Fibroblast of the aortic adventitia (primary cell): ENCODE measurements around the gene GNB1. TPM values are rescaled to one million over a fixed set of nuclear protein-coding genes. Genes with fewer than 3 reads are reported as not detected.

Source experiments
- DNase-seq: peaks from one replicate; pipeline ENCODE4 v3.0.0-alpha.2; 2010; ENCODE audit warnings: low read depth
- H3K4me3 ChIP-seq: 2 replicates; pipeline ENCODE4 v1.5.1; 2011; ENCODE audit warnings: low read depth, mild to moderate bottlenecking, control low read depth, low read length, moderate library complexity
- total RNA-seq: library from RNA; depleted of rRNA; stranded (reverse); fragments of >200 nt; gene quantifications from 2 replicates; pipeline ENCODE4 v1.2.3, GENCODE V29; 2012; ENCODE audit warnings: low replicate concordance
- TF ChIP-seq, protein P1 (sequence below): IDR thresholded peaks from 2 replicates; pipeline ENCODE4 v1.5.1; 2011; ENCODE audit warnings: mild to moderate bottlenecking, low read length, control low read depth, inconsistent platforms; ENCODE audit not compliant: insufficient read depth

The GNB1 gene
- total RNA-seq, 1 donor, result 108 TPM

DNA sequence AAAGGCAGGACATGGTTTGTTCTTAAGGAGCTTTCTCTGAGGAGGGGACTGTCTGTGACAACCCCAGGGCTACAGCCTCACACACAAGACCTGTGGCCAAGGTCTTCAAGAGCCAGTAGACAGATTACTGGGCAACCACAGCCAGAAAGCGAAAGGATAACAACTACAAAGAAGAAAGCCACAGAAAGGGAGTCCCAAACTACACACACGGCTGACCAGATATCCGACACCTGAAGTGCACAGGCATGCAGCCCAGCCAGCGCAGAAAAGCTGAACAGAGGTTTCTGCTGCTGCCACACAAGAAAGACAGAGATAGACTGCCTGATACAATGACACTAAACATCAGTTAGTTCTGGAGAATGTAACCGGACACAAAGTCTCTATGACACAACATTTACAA lies 91.2 kb downstream of the GNB1 start:
- H3K4me3 ChIP-seq, result no peak overlapping the region
- no peak for DNase-seq

DNA sequence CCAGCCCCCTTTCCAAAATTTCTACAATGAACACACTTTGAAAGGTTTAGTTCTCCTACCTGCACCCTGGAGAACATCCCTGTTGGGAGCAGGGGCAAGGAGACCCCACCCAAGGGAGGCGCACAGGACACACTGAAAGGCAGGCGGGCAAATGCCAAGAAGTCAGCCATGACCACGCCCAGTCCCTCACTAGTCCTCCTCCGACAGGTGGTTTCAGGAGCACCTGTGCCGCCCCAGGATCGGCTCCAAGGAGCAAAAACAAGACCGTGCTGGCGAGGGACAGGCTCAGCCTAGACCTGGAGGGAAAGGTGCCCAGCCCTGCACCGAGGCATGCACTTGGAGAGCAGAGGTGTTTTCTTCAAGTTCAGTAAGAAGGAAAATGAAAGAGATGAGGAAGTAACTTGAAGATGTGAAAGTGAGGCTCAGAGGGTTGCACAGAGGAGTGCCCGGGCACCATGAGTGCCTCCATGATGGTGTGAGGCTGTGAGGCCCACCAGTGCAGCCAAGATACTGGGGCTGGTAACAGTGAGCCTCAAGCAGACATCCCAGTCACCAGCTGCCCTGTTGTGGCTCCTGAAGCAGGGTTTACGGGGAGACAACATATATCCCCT lies 93.1 kb downstream of the GNB1 start:
- H3K4me3 ChIP-seq, result no peak overlapping the region
- TF ChIP-seq, protein P1, sequence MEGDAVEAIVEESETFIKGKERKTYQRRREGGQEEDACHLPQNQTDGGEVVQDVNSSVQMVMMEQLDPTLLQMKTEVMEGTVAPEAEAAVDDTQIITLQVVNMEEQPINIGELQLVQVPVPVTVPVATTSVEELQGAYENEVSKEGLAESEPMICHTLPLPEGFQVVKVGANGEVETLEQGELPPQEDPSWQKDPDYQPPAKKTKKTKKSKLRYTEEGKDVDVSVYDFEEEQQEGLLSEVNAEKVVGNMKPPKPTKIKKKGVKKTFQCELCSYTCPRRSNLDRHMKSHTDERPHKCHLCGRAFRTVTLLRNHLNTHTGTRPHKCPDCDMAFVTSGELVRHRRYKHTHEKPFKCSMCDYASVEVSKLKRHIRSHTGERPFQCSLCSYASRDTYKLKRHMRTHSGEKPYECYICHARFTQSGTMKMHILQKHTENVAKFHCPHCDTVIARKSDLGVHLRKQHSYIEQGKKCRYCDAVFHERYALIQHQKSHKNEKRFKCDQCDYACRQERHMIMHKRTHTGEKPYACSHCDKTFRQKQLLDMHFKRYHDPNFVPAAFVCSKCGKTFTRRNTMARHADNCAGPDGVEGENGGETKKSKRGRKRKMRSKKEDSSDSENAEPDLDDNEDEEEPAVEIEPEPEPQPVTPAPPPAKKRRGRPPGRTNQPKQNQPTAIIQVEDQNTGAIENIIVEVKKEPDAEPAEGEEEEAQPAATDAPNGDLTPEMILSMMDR, result no peak
- no peak for DNase-seq

More for the DNA sequence above, 91.2 kb downstream of the GNB1 start:
- TF ChIP-seq, protein P1, result no peak

DNA sequence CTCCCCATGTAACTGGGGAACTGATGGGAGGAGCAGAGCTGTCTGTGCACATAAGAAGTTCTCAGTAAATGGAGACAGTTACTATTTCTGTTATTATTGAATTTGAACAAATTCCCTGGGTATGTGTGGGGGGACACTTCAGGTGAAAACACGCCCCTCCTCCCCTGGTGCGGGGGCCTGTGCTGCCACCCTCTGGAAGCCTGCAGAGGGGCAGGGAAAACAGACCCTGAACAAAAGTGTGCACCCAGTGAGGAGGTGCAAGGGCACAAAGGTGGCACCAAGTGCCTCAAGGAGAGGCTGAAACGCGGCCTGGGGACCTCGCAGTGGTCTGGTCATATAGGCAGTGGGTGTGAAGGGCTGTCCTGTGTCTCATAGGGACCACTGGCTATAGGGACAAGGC lies 94.4 kb downstream of the GNB1 start:
- no peak for DNase-seq
- TF ChIP-seq, protein P1, result peak; percentile 35
- no peak overlapping the region for H3K4me3 ChIP-seq

DNA sequence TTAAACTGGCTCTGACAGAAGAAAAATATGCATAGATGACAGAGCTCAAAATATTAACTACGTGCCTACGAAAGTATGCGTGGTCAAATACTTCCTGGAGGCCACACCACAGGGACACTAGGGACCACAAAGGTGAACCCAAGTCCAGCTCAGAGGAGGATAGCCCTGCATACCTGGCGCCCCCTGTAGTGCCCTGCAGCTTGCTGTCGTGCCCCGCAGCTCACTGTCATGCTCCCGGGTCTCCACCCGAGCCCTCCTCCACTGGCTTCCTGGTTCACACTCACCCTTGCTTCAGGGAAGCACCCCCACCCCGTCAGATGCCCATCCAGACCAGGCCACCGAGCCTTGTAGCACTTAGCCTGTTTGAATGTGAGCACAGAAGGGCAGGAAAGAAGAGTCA lies 95.9 kb downstream of the GNB1 start:
- no peak for DNase-seq
- TF ChIP-seq, protein P1, result no peak
- no peak overlapping the region for H3K4me3 ChIP-seq

DNA sequence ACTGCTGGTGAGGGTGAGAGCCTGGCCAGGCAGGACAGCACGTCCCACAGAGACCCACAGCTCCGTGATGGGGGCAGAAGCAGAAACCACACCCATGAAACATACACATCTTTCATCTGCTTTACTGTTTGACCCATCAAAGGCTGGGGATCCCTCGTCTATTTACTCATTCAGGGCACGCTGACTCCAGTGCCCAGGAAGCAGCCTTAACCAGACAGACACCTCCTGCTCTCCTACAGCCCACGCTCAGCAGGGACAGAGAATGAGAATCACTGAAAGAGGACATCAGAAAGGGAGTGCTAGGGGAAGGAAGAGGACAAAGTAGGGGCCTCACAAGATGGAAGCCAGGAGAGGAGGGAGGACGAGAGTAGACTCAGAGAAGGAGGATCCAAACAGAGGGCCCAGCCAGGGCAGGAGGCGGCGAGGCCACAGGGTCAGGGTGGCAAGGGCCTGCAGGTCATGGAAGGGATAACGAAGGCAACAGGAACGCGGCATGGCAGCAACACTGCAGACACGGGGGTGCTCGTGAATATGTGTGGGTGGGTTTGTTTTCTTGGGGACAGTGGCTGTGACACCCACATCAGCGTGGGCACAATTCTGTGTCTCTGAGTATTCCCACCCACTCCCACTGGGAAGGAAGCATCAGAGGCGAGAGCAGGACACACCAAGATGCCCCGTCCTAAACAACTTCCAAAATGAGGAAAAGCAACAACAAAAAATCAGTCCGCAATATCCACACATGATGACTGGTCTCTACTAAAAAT lies 97.2 kb downstream of the GNB1 start:
- TF ChIP-seq, protein P1, result no peak
- no peak for DNase-seq
- no peak overlapping the region for H3K4me3 ChIP-seq

DNA sequence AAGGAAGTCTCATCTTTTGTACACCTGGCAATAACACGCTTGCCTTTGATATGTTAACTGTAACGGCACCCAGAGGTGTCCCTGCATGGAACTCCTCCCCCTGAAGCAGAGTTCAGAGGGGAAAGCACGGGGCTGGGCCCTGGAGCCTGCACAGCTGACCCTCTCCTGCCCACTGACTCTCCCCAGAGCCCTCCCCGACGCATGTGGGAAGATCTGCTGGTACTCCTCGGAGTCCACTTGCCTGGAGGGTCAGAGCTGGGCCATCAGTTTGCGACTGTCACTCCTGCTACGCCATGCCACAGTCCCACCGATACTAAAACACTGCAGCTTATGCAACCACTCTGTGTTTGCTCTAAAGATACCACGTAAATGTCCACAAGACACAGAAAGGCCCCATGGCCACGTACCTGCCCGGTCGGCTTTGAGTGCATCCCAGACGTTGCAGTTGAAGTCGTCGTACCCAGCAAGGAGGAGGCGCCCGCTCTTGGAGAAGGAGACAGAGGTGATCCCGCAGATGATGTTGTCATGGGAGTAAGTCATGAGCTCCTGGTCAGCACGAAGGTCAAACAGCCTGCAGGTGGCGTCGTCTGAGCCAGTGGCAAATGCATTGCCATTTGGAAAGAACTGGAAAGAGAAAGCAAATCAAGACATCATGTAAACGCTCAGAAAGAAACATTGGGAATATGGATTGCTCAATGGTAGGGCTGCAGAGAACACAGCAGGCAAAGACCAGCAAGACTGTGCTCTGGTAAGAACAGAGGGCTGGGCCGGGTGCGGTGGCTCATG lies 102.0 kb downstream of the GNB1 start:
- TF ChIP-seq, protein P1, result peak; percentile 37

More for the DNA sequence above, 102.0 kb downstream of the GNB1 start:
- DNase-seq, result peak; percentile 44
- no peak overlapping the region for H3K4me3 ChIP-seq
